Measurements from ENCODE around the gene HDHD3.
"Not testable (repeated sequence)": the region's sequence is repeated elsewhere in the genome, so short reads cannot be mapped to it uniquely, and the experiment has no call there.

The HDHD3 gene

DNA sequence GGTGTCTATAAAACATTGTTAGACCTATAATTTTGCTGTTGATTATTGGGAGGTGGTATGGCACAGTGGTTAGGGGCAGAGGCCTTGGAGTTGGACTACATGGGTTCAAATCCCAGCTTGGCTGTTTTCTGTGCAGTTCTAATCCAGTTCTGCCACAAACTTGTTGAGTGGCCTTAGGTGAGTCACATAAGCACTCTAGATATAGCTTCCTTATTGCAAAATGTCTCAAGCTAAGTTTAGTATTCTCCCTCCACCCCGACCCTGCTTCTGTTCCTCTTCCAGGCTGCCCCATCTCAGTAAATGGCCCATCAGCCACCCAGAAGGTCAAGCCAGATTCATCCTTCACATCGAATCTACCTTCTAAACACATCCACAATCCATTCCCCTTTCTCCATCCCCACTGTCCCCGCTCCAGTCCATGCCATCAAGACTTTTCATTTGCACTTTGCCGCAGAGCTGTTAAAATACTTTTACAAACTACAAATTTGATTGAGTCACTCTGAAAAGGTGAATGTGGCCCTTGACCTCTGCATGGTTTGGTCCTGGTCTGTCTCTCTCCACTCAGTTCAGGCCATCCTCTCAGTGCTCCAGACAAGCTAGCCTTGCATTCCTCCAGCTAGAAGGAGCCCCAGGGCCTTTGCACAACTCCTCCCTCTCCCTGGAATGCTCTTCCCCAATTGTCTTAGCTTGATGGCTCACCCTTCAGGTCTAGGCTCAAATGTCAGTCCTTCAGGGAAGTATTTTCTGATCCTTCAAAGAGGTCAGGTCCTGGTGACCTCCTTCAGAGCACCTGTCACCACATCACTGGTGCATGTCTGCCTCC, 10.0 kb upstream of the HDHD3 start:
- no peak for DNase-seq (ENCODE audit: low read depth, low spot score)
- Histone ChIP-seq H3K9ac (ENCODE audit: insufficient read length) (no peak overlapping the region), H3K9me3 (ENCODE audit: low read depth, low read length) (no peaks in the 10 kb centered on the region), H3K36me3 (ENCODE audit: insufficient read depth, low read length) (peaks cover 4% of the 10 kb centered on the region; the same call in 1 of the 2 replicates), H3K4me3 (no peak overlapping the region), H3K27ac (no peak overlapping the region)
- TF ChIP-seq EZH2 (IDR thresholded peaks at IDR 0.05) (no peak), FOXP2 (optimal IDR thresholded peaks at IDR 0.05; ENCODE audit: control extremely low read depth, extremely low read length, insufficient read depth) (no peak), POLR2AphosphoS5 (IDR thresholded peaks at IDR 0.05; ENCODE audit: borderline replicate concordance, low read depth, low read length) (no peak)

DNA sequence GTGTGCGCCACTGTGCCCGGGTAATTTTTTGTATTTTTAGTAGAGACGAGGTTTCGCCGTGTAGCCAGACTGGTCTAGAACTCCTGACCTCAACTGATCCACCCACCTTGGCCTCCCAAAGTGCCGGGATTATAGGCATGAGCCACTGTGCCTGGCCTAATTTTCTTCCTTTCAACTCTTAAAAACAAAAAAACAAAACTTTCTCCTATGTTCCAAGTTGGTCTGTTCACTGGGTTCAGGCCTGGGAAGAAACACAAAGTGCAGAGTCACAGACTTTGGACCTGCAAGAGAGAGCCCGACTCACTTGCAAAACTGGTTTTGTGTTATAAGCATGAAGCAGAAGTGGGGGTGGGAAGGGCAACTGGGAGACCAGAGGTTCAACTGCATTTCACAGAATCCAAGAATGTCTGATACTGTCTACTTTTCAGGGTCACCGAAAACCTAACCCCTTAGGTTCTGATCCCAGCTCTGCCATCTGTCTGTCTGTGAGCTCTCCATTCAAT, 5.2 kb upstream of the HDHD3 start:
- no peaks in the 10 kb centered on the region; the same call in 1 of the 2 replicates for H3K36me3 ChIP-seq (ENCODE audit: insufficient read depth, low read length)
- DNase-seq (ENCODE audit: low read depth, low spot score), result no peak
- TF ChIP-seq POLR2AphosphoS5 (IDR thresholded peaks at IDR 0.05; ENCODE audit: borderline replicate concordance, low read depth, low read length), result no peak
- no peak for TF ChIP-seq EZH2 (IDR thresholded peaks at IDR 0.05)
- TF ChIP-seq FOXP2 (optimal IDR thresholded peaks at IDR 0.05; ENCODE audit: control extremely low read depth, extremely low read length, insufficient read depth), result no peak
- no peaks in the 10 kb centered on the region for H3K9me3 ChIP-seq (ENCODE audit: low read depth, low read length)
- no peak overlapping the region for H3K27ac ChIP-seq
- no peak overlapping the region for H3K4me3 ChIP-seq
- H3K9ac ChIP-seq (ENCODE audit: insufficient read length), result no peak overlapping the region

DNA sequence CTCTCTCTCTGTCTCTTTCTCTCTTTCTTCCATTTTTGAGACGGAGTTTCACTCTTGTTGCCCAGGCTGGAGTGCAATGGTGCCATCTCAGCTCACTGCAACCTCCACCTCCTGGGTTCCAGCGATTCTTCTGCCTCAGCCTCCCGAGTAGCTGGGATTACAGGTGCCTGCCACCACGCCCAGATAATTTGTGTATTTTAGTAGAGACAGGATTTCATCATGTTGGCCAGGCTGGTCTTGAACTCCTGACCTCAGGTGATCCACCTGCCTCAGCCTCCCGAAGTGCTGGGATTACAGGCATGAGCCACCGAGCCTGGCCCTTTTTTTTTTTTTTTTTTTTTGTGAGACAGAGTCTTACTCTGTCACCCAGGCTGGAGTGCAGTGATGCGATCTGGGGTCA, 4.7 kb upstream of the HDHD3 start:
- H3K9me3 ChIP-seq (ENCODE audit: low read depth, low read length); H3K4me3 ChIP-seq; H3K27ac ChIP-seq; H3K9ac ChIP-seq (ENCODE audit: insufficient read length); DNase-seq (ENCODE audit: low read depth, low spot score); H3K36me3 ChIP-seq (ENCODE audit: insufficient read depth, low read length): not testable (repeated sequence)

DNA sequence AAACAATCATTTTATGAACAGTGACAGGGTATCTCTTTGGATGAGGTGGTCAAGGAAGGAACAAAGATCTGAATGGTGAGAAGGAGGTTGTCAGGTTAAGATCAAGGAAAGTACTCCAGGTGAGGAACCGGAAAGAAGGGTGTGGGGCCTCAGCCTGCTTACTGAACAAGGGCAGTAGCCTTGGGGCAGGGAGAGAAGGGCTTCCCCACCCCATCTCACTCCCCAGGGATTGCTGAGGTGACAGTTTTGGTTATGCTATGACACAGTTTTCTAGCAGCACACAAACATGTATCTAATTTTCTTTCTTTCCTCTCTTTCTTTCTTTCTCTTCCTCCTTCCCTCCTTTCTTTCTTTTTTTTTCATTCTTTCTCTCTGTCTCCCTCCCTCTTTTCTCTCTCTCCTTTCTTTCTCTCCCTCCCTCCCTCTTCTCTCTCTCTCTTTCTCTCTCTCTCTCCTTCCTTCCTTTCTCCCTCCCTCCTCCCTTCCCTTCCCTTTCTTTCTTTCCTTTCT, 4.1 kb upstream of the HDHD3 start:
- TF ChIP-seq EZH2 (IDR thresholded peaks at IDR 0.05) (no peak), FOXP2 (optimal IDR thresholded peaks at IDR 0.05; ENCODE audit: control extremely low read depth, extremely low read length, insufficient read depth) (no peak)
- DNase-seq (ENCODE audit: low read depth, low spot score), result no peak
- no peak overlapping the region for H3K4me3 ChIP-seq
- H3K9ac ChIP-seq (ENCODE audit: insufficient read length), result no peak overlapping the region
- no peaks in the 10 kb centered on the region for H3K36me3 ChIP-seq (ENCODE audit: insufficient read depth, low read length)
- no peaks in the 10 kb centered on the region for H3K9me3 ChIP-seq (ENCODE audit: low read depth, low read length)
- H3K27ac ChIP-seq, result no peak overlapping the region

DNA sequence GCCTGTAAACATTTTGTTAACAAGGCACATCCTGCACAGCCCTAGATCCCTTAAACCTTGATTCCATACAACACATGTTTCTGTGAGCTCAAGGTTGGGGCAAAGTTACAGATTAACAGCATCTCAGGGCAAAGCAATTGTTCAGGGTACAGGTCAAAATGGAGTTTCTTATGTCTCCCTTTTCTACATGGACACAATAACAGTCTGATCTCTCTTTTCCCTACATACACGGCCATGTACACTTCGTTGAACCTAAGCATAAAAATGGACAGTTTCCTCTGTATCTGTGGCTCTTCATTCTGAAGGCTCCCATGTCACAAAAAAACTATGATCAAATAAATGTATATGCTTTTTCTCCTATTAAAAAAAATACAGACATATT, 3.0 kb upstream of the HDHD3 start:
- not testable (repeated sequence) for DNase-seq (ENCODE audit: low read depth, low spot score); H3K9ac ChIP-seq (ENCODE audit: insufficient read length); H3K9me3 ChIP-seq (ENCODE audit: low read depth, low read length); H3K27ac ChIP-seq; H3K36me3 ChIP-seq (ENCODE audit: insufficient read depth, low read length); H3K4me3 ChIP-seq

DNA sequence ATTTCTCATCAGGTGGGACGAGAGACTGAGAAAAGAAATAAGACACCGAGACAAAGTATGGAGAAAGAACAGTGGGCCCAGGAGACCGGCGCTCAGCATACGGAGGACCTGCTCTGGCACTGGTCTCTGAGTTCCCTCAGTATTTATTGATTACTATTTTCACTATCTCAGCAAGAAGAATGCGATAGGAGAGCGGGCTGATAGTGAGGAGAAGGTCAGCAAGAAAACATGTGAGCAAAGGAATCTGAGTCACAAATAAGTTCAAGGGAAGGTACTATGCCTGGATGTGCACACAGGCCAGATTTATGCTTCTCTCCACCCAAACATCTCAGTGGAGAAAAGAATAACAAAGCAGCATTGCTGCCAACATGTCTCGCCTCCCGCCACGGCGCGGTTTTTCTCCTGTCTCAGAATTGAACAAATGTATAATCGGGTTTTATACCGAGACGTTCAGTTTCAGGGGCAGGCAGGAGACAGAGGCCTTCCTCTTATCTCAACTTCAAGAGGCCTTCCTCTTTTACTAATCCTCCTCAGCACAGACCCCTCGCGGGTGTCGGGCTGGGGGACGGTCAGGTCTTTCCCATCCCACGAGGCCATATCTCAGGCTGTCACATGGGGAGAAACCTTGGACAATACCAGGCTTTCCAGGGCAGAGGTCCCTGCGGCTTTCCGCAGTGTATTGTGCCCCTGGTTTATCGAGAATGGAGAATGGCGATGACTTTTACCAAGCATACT, 2.5 kb upstream of the HDHD3 start:
- not testable (repeated sequence) for H3K4me3 ChIP-seq; H3K9me3 ChIP-seq (ENCODE audit: low read depth, low read length); DNase-seq (ENCODE audit: low read depth, low spot score); H3K9ac ChIP-seq (ENCODE audit: insufficient read length); H3K27ac ChIP-seq; H3K36me3 ChIP-seq (ENCODE audit: insufficient read depth, low read length)

DNA sequence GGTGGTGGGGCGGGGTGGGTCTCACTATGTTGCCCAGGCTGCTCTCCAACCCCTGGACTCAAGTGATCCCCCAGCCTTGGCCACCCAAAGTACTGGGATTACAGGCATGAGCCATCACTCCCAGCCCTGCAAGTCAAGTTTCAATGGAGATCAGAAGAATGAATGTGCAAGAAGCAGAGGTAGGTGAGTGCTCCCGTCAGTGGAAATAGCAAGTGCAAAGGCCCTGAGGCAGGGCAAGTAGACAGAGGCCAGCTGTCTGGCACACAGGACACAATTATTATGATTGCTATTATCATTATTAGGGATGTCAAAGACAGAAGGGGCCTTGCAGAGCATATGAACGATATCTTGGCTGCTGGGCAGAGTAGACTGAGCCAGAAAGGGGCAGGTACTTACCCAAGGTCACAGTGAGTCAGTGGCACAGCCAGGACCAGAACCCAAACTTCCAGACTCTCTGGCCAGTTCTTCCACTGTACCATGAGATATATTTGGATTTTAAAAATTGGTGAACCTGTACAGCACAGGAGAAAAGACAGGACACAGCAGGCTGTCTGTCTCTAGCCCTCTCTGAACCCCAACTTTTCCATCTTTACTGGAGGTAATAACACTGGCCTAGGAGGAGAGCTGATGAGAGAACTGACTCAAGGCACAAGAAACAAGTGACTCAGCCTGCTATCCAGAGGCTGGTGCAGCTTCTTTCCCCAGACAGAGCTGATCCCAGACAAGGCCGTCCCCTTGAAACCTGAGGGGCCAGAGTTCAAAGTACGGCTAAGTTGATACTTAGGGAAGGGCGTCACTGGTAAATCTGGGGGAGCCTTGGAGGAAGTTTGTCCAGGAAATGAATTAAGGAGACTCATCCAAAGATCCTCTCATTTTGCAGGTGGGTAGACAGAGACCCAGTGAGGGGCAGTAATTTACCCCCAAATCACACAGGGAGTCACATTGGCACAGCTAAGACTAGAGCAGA, 1.4 kb downstream of the HDHD3 start:
- Histone ChIP-seq H3K36me3 (ENCODE audit: insufficient read depth, low read length) (no peaks in the 10 kb centered on the region), H3K27ac (no peak overlapping the region), H3K4me3 (no peak overlapping the region), H3K9me3 (ENCODE audit: low read depth, low read length) (no peaks in the 10 kb centered on the region), H3K9ac (ENCODE audit: insufficient read length) (no peak overlapping the region)
- DNase-seq (ENCODE audit: low read depth, low spot score), result no peak
- TF ChIP-seq EZH2 (IDR thresholded peaks at IDR 0.05), result no peak
- no peak for TF ChIP-seq POLR2AphosphoS5 (IDR thresholded peaks at IDR 0.05; ENCODE audit: borderline replicate concordance, low read depth, low read length)
- no peak for TF ChIP-seq FOXP2 (optimal IDR thresholded peaks at IDR 0.05; ENCODE audit: control extremely low read depth, extremely low read length, insufficient read depth)

DNA sequence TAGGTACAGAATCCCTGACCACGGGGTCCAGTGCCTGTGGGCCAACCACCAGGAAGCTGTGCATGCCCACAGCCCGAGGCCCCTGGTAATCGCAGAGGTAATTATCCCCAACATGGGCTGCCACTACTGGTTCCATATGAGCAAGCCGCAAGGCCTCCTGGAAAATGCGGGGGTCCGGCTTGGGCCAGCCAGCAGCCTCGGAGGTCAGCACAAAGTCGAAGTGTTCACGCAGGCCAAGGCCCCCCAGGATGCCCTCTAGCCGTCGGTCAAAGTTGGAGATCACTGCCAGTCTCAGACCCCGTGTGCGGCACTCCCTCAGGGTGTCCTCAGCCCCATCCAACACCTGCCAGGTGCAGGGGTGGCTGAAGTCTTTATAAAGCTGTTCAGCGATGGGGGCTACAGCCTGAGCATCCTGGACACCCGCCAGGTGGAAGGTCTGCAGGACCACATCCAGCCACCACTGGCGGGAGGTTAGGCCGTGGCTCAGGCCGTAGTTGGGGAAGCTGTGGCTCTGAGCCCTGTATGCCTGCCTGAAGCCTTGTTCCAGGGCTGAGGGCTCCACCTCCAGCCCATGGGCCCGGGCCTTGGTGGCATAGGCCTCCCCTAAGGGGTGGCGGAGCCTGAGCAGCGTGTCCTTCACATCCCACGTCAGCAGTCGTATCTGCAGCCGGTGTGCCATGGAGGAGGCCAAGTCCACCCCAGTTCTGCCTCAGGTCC, 3.0 kb downstream of the HDHD3 start:
- no peak for TF ChIP-seq FOXP2 (optimal IDR thresholded peaks at IDR 0.05; ENCODE audit: control extremely low read depth, extremely low read length, insufficient read depth)
- TF ChIP-seq POLR2AphosphoS5 (IDR thresholded peaks at IDR 0.05; ENCODE audit: borderline replicate concordance, low read depth, low read length), result no peak
- no peak for TF ChIP-seq EZH2 (IDR thresholded peaks at IDR 0.05)
- no peaks in the 10 kb centered on the region for H3K36me3 ChIP-seq (ENCODE audit: insufficient read depth, low read length)
- no peak for DNase-seq (ENCODE audit: low read depth, low spot score)
- H3K27ac ChIP-seq, result no peak overlapping the region
- no peak overlapping the region for H3K9ac ChIP-seq (ENCODE audit: insufficient read length)
- H3K4me3 ChIP-seq, result no peak overlapping the region
- no peaks in the 10 kb centered on the region for H3K9me3 ChIP-seq (ENCODE audit: low read depth, low read length)
